GM12878 (cell line): ENCODE data around the gene ADAMTSL2.

Experiments used
- EZH2 ChIP-seq: IDR thresholded peaks from 2 replicates; pipeline ENCODE4 v1.6.1; 2012; ENCODE audit warnings: low read depth, mild to moderate bottlenecking, control low read depth, inconsistent platforms, low read length, borderline replicate concordance; ENCODE audit not compliant: control insufficient read depth
- FOXM1 ChIP-seq: IDR thresholded peaks from 2 replicates; pipeline ENCODE4 v1.6.1; 2012; ENCODE audit warnings: low read depth, mild to moderate bottlenecking, inconsistent platforms, low read length, moderate library complexity
- KAT2A ChIP-seq: conservative IDR thresholded peaks from 2 replicates; pipeline ENCODE4 v1.6.1; 2011; ENCODE audit warnings: low read depth, low read length; ENCODE audit not compliant: control insufficient read depth
- POLR2A ChIP-seq: IDR thresholded peaks from 2 replicates; pipeline ENCODE4 v1.6.1; 2011; ENCODE audit warnings: low read depth, mild to moderate bottlenecking, low read length
- TF ChIP-seq, protein P1 (sequence below): IDR thresholded peaks from 2 replicates; pipeline ENCODE4 v1.6.1; 2012; ENCODE audit warnings: low read depth, low read length, improper control_type of control experiment
- TF ChIP-seq, protein P2 (sequence below), 3 experiments: IDR thresholded peaks in 2 of 3; conservative IDR thresholded peaks in 1 of 3; 2 replicates each; pipeline ENCODE4 v1.5.1; 2011; ENCODE audit warnings: low read depth in 3 of 3, low read length in 3 of 3, mild to moderate bottlenecking in 3 of 3, control low read depth in 2 of 3, moderate library complexity in 2 of 3, inconsistent platforms in 1 of 3, mixed read lengths in 1 of 3; ENCODE audit not compliant: control insufficient read depth in 2 of 3, insufficient read depth in 1 of 3; ENCODE audit errors: extremely low read depth in 1 of 3
- TF ChIP-seq, protein P3 (sequence below): fragments of 450-650 bp; IDR thresholded peaks from 2 replicates; pipeline ENCODE4 v1.6.1; 2018; ENCODE audit warnings: borderline replicate concordance, mild to moderate bottlenecking; ENCODE audit not compliant: partially characterized antibody

DNA sequence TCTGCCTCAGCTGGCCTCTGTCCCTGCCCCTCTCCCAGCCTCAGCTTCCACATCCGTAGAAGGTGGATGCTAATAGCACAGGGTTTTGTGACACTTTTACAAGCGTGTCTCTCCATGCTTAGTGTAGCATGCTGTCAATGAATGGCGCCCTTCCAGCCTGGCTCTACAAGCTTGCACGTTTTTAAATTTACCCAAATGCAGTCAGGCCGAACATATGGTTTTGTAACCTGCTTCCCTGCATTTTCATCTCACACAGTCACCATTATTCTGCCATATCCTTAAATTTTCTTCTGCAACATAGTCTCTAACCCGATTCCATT is 45.9 kb downstream of the ADAMTSL2 start:
- TF ChIP-seq KAT2A (no peak), POLR2A (no peak), FOXM1 (no peak), EZH2 (no peak)
- TF ChIP-seq, protein P1, sequence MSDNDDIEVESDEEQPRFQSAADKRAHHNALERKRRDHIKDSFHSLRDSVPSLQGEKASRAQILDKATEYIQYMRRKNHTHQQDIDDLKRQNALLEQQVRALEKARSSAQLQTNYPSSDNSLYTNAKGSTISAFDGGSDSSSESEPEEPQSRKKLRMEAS, result no peak
- TF ChIP-seq, protein P2, sequence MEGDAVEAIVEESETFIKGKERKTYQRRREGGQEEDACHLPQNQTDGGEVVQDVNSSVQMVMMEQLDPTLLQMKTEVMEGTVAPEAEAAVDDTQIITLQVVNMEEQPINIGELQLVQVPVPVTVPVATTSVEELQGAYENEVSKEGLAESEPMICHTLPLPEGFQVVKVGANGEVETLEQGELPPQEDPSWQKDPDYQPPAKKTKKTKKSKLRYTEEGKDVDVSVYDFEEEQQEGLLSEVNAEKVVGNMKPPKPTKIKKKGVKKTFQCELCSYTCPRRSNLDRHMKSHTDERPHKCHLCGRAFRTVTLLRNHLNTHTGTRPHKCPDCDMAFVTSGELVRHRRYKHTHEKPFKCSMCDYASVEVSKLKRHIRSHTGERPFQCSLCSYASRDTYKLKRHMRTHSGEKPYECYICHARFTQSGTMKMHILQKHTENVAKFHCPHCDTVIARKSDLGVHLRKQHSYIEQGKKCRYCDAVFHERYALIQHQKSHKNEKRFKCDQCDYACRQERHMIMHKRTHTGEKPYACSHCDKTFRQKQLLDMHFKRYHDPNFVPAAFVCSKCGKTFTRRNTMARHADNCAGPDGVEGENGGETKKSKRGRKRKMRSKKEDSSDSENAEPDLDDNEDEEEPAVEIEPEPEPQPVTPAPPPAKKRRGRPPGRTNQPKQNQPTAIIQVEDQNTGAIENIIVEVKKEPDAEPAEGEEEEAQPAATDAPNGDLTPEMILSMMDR (IDR thresholded peaks at IDR 0.05 in 2 of 3, conservative IDR thresholded peaks at IDR 0.05 in 1 of 3; ENCODE audit: control insufficient read depth in 2 of 3, extremely low read depth in 1 of 3, insufficient read depth in 1 of 3, low read depth in 3 of 3, low read length in 3 of 3), result no peak
- TF ChIP-seq, protein P3, sequence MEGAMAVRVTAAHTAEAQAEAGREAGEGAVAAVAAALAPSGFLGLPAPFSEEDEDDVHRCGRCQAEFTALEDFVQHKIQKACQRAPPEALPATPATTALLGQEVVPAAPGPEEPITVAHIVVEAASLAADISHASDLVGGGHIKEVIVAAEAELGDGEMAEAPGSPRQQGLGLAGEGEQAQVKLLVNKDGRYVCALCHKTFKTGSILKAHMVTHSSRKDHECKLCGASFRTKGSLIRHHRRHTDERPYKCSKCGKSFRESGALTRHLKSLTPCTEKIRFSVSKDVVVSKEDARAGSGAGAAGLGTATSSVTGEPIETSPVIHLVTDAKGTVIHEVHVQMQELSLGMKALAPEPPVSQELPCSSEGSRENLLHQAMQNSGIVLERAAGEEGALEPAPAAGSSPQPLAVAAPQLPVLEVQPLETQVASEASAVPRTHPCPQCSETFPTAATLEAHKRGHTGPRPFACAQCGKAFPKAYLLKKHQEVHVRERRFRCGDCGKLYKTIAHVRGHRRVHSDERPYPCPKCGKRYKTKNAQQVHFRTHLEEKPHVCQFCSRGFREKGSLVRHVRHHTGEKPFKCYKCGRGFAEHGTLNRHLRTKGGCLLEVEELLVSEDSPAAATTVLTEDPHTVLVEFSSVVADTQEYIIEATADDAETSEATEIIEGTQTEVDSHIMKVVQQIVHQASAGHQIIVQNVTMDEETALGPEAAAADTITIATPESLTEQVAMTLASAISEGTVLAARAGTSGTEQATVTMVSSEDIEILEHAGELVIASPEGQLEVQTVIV, result no peak
